Measurements from ENCODE around the gene ATP2A2.

DNA sequence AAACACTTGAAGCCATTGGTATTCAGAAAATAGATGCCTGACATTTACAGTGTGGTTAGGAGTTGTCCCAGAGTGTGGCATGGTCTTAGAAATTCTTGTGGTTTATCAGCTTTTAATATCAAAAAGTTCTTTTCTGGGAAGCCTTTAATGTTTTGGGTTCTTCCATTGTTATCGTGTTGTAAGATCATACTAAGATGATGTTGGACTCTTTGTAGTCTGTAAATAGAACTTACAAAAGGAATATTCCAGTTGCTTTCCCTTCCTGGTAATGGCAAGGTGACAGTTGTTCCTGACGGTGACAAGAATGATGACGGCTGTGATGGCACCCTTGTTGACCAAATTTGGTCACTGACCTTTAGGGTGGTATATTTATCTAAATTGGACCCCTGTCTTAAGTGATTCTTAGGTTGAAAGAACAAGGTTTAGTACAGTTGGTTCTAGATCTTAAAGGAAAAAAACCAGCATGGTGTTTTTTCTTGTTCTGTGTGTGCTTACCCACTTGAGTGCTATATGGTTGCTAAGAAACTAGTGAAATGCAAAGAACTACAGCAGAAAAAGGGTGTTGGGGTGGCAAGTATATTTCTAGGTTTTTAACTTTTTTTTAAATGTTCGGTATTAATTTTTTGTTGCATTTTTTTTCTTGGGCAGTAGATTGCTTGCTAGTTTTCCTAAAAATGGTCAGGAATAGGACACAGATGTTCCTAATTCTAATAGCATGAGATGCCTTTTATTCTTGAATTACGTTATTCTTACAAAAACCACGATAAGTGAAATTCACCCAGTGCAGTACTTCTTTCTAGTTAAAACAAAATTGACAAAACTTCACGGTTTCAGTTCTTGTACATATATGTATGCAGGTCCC, 2.1 kb downstream of the ATP2A2 start:
- TF ChIP-seq, protein P1, sequence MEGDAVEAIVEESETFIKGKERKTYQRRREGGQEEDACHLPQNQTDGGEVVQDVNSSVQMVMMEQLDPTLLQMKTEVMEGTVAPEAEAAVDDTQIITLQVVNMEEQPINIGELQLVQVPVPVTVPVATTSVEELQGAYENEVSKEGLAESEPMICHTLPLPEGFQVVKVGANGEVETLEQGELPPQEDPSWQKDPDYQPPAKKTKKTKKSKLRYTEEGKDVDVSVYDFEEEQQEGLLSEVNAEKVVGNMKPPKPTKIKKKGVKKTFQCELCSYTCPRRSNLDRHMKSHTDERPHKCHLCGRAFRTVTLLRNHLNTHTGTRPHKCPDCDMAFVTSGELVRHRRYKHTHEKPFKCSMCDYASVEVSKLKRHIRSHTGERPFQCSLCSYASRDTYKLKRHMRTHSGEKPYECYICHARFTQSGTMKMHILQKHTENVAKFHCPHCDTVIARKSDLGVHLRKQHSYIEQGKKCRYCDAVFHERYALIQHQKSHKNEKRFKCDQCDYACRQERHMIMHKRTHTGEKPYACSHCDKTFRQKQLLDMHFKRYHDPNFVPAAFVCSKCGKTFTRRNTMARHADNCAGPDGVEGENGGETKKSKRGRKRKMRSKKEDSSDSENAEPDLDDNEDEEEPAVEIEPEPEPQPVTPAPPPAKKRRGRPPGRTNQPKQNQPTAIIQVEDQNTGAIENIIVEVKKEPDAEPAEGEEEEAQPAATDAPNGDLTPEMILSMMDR (IDR thresholded peaks at IDR 0.05): no peak
- TF ChIP-seq EZH2 (IDR thresholded peaks at IDR 0.05; ENCODE audit: borderline replicate concordance, insufficient read depth, low read depth, low read length, poor library complexity, severe bottlenecking): no peak

Measured in B cell (primary cell).